Common myeloid progenitor, CD34-positive (primary cell): Measurements from ENCODE around the gene MFSD12.

Experiments
- CTCF ChIA-PET: fragments of 350-600 bp; sonication (Branson Sonifier 250); formaldehyde crosslinking; loops from one replicate; lab custom pipeline; 2021; ENCODE audit warnings: antibody characterized with exemption; lab: Charles Lee
- POLR2A ChIA-PET: fragments of 350-600 bp; sonication (Branson Sonifier 250); formaldehyde crosslinking; loops from one replicate; lab custom pipeline; 2021; ENCODE audit warnings: antibody characterized with exemption; lab: Charles Lee
- DNase-seq, 3 donors: peaks; one replicate each; pipeline versions ENCODE4 v3.0.0 to v3.0.0-alpha.2; 2013
- H3K27ac ChIP-seq, 2 experiments: 1 replicate in 1 of 2; 2 replicates in 1 of 2; pipeline ENCODE4 v1.7.0; 2013; ENCODE audit warnings: inconsistent platforms in 2 of 2, low read length in 2 of 2, mild to moderate bottlenecking in 2 of 2, low read depth in 1 of 2, moderate library complexity in 1 of 2; ENCODE audit not compliant: severe bottlenecking in 2 of 2, insufficient read depth in 1 of 2, poor library complexity in 1 of 2
- H3K27me3 ChIP-seq, 5 experiments: replicated peaks in 2 of 5; 1 replicate in 3 of 5; 2 replicates in 2 of 5; pipeline versions ENCODE4 v1.6.1 to v1.7.0; 2013; ENCODE audit warnings: low read length in 4 of 5, mild to moderate bottlenecking in 2 of 5, moderate library complexity in 2 of 5, inconsistent platforms in 1 of 5; ENCODE audit not compliant: insufficient read depth in 5 of 5, control insufficient read depth in 4 of 5
- H3K36me3 ChIP-seq, 4 experiments: 1 replicate in 2 of 4; 2 replicates in 2 of 4; pipeline versions ENCODE4 v1.6.1 to v1.7.0; 2013; ENCODE audit warnings: low read length in 3 of 4, control low read depth in 1 of 4, mild to moderate bottlenecking in 1 of 4; ENCODE audit not compliant: control insufficient read depth in 4 of 4, insufficient read depth in 4 of 4
- H3K4me1 ChIP-seq, 4 experiments: 1 replicate in 3 of 4; 2 replicates in 1 of 4; pipeline versions ENCODE4 v1.6.1 to v1.7.1; 2013; ENCODE audit warnings: low read length in 3 of 4, mild to moderate bottlenecking in 3 of 4, control low read depth in 1 of 4, inconsistent platforms in 1 of 4, moderate library complexity in 1 of 4; ENCODE audit not compliant: control insufficient read depth in 4 of 4, insufficient read depth in 4 of 4; ENCODE audit errors: control extremely low read depth in 1 of 4
- H3K4me3 ChIP-seq, 7 experiments: 1 replicate in 4 of 7; 2 replicates in 3 of 7; pipeline versions ENCODE4 v1.5.1 to v1.7.0; 2013; ENCODE audit warnings: mild to moderate bottlenecking in 7 of 7, low read length in 6 of 7, moderate library complexity in 6 of 7, inconsistent platforms in 2 of 7, low read depth in 2 of 7, control low read depth in 1 of 7; ENCODE audit not compliant: insufficient read depth in 4 of 7, control insufficient read depth in 1 of 7; ENCODE audit errors: extremely low read depth in 1 of 7
- H3K9me3 ChIP-seq, 5 experiments: 1 replicate in 4 of 5; 2 replicates in 1 of 5; pipeline versions ENCODE4 v1.6.1 to v1.7.1; 2013; ENCODE audit warnings: low read length in 4 of 5, mild to moderate bottlenecking in 2 of 5, inconsistent platforms in 1 of 5, low read depth in 1 of 5, moderate library complexity in 1 of 5; ENCODE audit not compliant: control insufficient read depth in 4 of 5, insufficient read depth in 2 of 5; ENCODE audit errors: control extremely low read depth in 1 of 5
- WGBS: methylation state at CpG from one replicate; pipeline ENCODE4 v1.1.5; 2013; ENCODE audit not compliant: insufficient coverage; 5-methylcytosine and 5-hydroxymethylcytosine counted together

Gene MFSD12

DNA sequence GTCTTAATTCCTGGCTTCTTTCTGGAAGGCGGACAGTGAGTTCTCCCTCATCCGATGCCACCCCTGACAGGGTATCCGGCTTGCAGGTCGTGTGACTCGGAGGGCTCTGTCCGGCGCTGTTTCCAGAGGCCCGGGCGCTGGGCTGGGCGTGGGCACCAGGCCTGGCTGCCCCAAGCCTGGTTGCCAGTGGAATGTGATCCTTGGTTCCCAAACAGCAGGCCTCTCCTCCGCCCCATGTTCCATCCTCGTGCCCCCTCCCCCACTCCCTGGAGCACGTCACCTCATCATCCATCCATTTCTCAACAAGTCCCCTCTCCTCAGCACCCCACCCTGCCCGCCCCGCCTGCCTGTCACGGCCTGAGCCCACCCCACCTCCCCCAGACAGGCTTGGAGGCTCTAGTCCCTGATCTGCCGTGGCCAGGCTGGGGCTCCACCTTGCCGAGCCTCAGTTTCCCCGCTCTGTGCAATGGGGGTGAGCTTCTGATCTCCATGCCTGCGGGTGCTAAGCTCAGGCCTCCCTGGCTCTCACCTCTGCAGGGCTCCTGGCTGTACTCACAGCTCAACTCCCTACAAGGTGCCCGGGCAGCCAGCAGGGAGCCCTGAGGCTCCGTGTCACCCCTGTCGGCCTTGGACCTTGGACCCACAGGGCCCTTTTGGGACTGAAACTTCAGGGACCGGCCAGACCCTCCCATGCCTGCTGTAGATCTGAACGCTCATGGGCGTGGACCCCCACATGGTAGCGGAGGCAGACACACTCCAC, 47.0 kb upstream of the MFSD12 start:
- peaks cover 0 to 17% (median 4%) of the 10 kb centered on the region in 4 experiments for H3K36me3 ChIP-seq
- WGBS, result 62% methylated on average over 17 of the region's 27 CpGs
- ChIA-PET CTCF (interaction anchor here (1.2 to 2.3 kb wide), 6 partner anchors 9 to 48 kb away, joined by 3 to 8 read pairs (median 4); no protein-coding TSS in a partner anchor), POLR2A (interaction anchor here (0.8 kb wide), 2 partner anchors 13 to 19 kb away, joined by 3 read pairs; partner anchors contain the start of gene GIPC3)
- H3K9me3 ChIP-seq, result no peaks in the 10 kb centered on the region
- no peaks in the 10 kb centered on the region for H3K27me3 ChIP-seq
- peaks cover 11 to 57% (median 54%) of the 10 kb centered on the region in 4 experiments for H3K4me1 ChIP-seq
- peak overlapping the region in 6 of 7 experiments; percentile 43 to 81 (median 73) for H3K4me3 ChIP-seq
- H3K27ac ChIP-seq, result no peak overlapping the region
- DNase-seq, result no peak

DNA sequence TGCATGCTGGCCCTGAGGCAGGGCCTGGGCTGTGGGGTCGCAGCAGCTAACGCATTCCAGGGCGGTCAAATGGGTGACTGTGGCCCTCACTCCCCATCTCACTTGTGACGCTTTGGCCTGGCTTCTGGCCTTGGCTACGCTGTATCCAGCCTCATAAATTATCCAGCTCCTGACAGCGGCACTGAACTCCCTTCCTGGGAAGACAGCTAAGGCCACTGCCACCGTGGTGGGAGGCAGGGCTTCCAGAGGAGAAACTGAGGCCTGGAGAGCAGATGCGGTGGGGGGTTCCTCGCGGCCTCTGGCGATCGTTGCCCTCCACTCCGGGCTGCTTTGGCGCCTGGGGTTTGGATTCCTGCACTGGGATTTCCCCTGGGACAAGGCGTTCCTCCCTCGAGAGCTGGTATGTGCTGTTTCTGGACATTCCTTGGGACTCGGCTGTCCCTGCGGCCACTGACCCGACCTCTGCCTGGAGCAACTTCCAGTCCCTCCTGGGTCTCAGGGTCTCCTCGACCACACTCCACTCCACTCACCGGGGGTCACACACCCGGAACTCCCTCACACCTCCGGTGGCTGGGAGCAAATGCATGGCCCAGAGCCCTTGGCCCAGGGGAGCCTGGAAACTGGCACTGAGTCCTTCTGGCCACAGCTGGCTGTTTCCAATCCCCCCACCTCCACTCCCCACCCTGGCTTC, 45.9 kb upstream of the MFSD12 start:
- ChIA-PET CTCF (interaction anchor here (0.7 to 2.3 kb wide), 5 partner anchors 12 to 47 kb away, joined by 4 to 8 read pairs (median 4); no protein-coding TSS in a partner anchor), POLR2A (no interaction called here)
- peaks cover 11 to 46% (median 44%) of the 10 kb centered on the region in 4 experiments for H3K4me1 ChIP-seq
- peaks cover 0 to 17% (median 4%) of the 10 kb centered on the region in 4 experiments for H3K36me3 ChIP-seq
- no peak overlapping the region for H3K4me3 ChIP-seq
- no peak overlapping the region for H3K27ac ChIP-seq
- H3K9me3 ChIP-seq, result no peaks in the 10 kb centered on the region
- no peaks in the 10 kb centered on the region for H3K27me3 ChIP-seq
- WGBS, result 97% methylated on average over 19 of the region's 23 CpGs
- no peak for DNase-seq

DNA sequence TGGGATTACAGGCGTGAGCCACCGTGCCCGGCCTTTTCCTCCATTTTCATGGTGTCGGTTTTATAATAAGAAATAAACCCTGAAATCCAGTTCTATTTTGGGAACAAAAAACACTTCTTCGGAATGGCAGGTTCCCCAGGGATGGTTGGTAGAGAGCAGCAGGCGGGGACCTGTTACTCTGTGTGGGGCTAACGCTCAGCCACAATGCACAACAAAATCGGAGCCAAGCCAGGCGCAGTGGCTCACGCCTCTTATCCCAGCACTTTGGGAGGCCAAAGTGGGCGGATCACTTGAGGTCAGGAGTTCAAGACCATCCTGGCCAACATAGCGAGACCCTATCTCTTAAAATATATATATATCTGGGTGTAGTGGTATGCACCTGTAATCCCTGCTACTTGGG, 43.6 kb upstream of the MFSD12 start:
- POLR2A ChIA-PET, result no interaction called here
- CTCF ChIA-PET, result interaction anchor here (0.7 to 1.4 kb wide), 6 partner anchors 9 to 17 kb away, joined by 3 to 7 read pairs (median 4); partner anchors contain the start of gene GIPC3

DNA sequence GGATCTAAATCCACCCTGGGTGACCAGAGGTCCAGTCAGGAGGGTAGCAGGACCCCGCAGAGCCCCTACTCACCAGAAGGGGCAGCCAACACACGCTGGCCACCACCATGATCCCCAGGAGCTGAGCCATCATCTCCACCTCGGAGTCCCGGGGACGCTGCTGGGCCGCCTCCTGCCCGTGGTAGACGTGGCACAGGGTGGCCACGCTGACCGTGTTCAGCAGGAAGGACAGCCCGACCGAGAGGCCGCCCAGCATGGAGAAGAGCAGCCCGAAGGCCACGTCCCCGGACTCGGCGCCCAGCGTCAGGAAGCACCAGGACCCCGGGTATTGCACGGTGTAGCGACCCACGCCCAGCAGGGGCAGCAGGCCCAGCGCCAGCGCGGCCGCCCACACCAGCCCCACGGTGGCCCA, 42.4 kb upstream of the MFSD12 start:
- 97% methylated on average over 28 of the region's 28 CpGs for WGBS
- Histone ChIP-seq H3K27me3 (no peaks in the 10 kb centered on the region), H3K36me3 (peaks cover 0 to 25% (median 5%) of the 10 kb centered on the region in 4 experiments), H3K4me3 (no peak overlapping the region), H3K27ac (no peak overlapping the region), H3K4me1 (peaks cover 0 to 12% (median 11%) of the 10 kb centered on the region in 4 experiments), H3K9me3 (no peaks in the 10 kb centered on the region)
- ChIA-PET CTCF (interaction anchor here (1.4 kb wide), 1 partner anchor 16 kb away, joined by 6 read pairs; no protein-coding TSS in a partner anchor), POLR2A (interaction anchor here (0.7 kb wide), 1 partner anchor 29 kb away, joined by 3 read pairs; no protein-coding TSS in a partner anchor)
- DNase-seq, result no peak

More for the DNA sequence above, 43.6 kb upstream of the MFSD12 start:
- no peak for DNase-seq
- Histone ChIP-seq H3K27ac (no peak overlapping the region), H3K4me3 (no peak overlapping the region), H3K9me3 (no peaks in the 10 kb centered on the region), H3K36me3 (peaks cover 0 to 20% (median 5%) of the 10 kb centered on the region in 4 experiments), H3K4me1 (peaks cover 6 to 24% (median 24%) of the 10 kb centered on the region in 4 experiments), H3K27me3 (no peaks in the 10 kb centered on the region)
- 96% methylated on average over 7 of the region's 12 CpGs for WGBS

DNA sequence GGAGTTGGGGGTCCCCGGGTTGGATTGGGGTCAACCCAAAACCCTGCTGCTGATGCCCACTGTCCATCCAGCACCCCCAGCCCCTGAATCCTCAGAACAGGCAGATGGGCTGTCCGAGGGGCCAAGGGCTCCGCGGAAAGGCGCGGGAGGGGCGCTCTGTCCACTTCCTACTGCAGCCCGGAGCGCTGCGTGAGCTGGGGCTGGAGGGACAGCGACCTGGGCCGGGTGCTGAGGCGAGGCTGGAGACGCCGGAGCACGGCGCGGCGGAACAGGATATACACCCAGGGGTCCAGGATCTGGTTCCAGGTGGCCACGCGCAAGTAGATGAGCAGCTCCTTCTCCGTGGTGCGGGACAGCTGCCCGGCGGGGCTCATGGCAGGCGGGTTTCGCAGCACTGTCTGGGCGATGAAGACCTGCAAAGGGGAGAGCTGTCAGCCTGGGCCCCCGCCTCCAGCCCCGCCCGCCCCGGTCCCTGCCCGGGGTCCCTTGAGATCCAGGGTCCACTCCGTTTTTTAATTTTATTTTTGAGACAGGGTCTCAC, 38.2 kb upstream of the MFSD12 start:
- H3K27ac ChIP-seq, result no peak overlapping the region
- no peaks in the 10 kb centered on the region for H3K9me3 ChIP-seq
- peaks cover 0 to 16% (median 5%) of the 10 kb centered on the region in 4 experiments for H3K36me3 ChIP-seq
- no peaks in the 10 kb centered on the region for H3K27me3 ChIP-seq
- no peak for DNase-seq
- POLR2A ChIA-PET, result no interaction called here
- H3K4me1 ChIP-seq, result no peaks in the 10 kb centered on the region
- CTCF ChIA-PET, result interaction anchor here (0.8 to 1.4 kb wide), 2 partner anchors 8 to 9 kb away, joined by 3 to 4 read pairs; no protein-coding TSS in a partner anchor
- whole genome bisulfite sequencing, result 95% methylated on average over 33 of the region's 34 CpGs
- no peak overlapping the region for H3K4me3 ChIP-seq

DNA sequence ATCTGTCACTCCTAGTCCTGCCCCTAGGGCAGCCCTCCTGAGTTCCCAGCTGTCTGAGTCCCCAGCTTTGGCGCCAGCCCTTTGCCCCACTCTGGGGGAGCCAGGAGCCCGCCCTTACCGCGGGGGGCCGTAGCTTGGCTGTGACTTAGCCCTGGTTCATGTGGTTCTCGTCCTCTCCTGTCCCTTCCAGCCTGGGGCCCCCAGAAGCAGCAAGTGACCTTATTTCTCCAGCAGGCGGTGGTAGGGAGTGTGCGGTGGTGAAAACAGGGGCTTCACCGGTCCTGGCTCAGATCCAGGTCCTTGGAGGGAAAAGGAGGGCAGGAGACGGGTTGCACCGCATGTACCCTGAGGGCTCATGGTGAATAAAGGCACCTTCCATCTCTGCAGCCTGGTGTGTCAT, 35.8 kb upstream of the MFSD12 start:
- POLR2A ChIA-PET, result no interaction called here
- Histone ChIP-seq H3K4me1 (no peaks in the 10 kb centered on the region), H3K9me3 (no peaks in the 10 kb centered on the region), H3K27me3 (no peaks in the 10 kb centered on the region), H3K4me3 (no peak overlapping the region), H3K36me3 (peaks cover 0 to 8% (median 1%) of the 10 kb centered on the region in 4 experiments), H3K27ac (no peak overlapping the region)
- 70% methylated on average over 8 of the region's 11 CpGs for WGBS
- CTCF ChIA-PET, result interaction anchor here (1.1 to 1.3 kb wide), 2 partner anchors 32 to 105 kb away, joined by 3 to 4 read pairs; no protein-coding TSS in a partner anchor
- peak in 2 of 3 donors; percentile 44 to 59 for DNase-seq
